ENCODE measurements around the gene STAP2.
"Not testable (repeated sequence)": the region's sequence is repeated elsewhere in the genome, so short reads cannot be mapped to it uniquely, and the experiment has no call there.

Gene STAP2

GRCh38 chr19:4298810-4299550 lies 39.6 kb downstream of the STAP2 start:
- DNase-seq (no peak), ATAC-seq (no peak)

GRCh38 chr19:4297901-4298809 lies 40.5 kb downstream of the STAP2 start:
- DNase-seq (peak; percentile 57), ATAC-seq (peak; percentile 95)

GRCh38 chr19:4295972-4296771 lies 42.5 kb downstream of the STAP2 start:
- no peak for ATAC-seq
- DNase-seq, result no peak

- no peak for ATAC-seq
- no peak for DNase-seq
Measured at GRCh38 chr19:4294389-4294788, 44.2 kb downstream of the STAP2 start.

- ATAC-seq, result no peak
- DNase-seq, result no peak
Measured at GRCh38 chr19:4292515-4292914, 46.1 kb downstream of the STAP2 start.

GRCh38 chr19:4291184-4291732 lies 47.4 kb downstream of the STAP2 start:
- no peak for DNase-seq
- ATAC-seq, result no peak

GRCh38 chr19:4288091-4288777 lies 50.4 kb downstream of the STAP2 start:
- DNase-seq (no peak), ATAC-seq (no peak)

GRCh38 chr19:4286141-4286540 lies 52.5 kb downstream of the STAP2 start:
- not testable (repeated sequence) for ATAC-seq, DNase-seq

- no peak for ATAC-seq
- DNase-seq, result no peak
Measured at GRCh38 chr19:4284974-4285373, 53.7 kb downstream of the STAP2 start.

GRCh38 chr19:4284176-4284958 lies 54.3 kb downstream of the STAP2 start:
- DNase-seq, result no peak
- ATAC-seq, result peak; percentile 36

GRCh38 chr19:4279530-4280422 lies 58.9 kb downstream of the STAP2 start:
- no peak for ATAC-seq
- DNase-seq, result no peak

- DNase-seq (no peak), ATAC-seq (no peak)
Measured at GRCh38 chr19:4279267-4279529, 59.4 kb downstream of the STAP2 start.

- ATAC-seq, result no peak
Measured at GRCh38 chr19:4278419-4279266, 60.0 kb downstream of the STAP2 start, which contains the start of gene SHD. Gene SHD (plus strand): TSS chr19:4279266. CDS start chr19:4280064, 798 bp downstream.

GRCh38 chr19:4278010-4278409 lies 60.6 kb downstream of the STAP2 start:
- DNase-seq (no peak), ATAC-seq (no peak)

More at GRCh38 chr19:4278419-4279266, 60.0 kb downstream of the STAP2 start, which contains the start of gene SHD:
- no peak for DNase-seq

GRCh38 chr19:4277191-4277696 lies 61.4 kb downstream of the STAP2 start:
- DNase-seq (no peak), ATAC-seq (no peak)

- DNase-seq, ATAC-seq: not testable (repeated sequence)
Measured at GRCh38 chr19:4274321-4274686, 64.3 kb downstream of the STAP2 start.
